Ascending aorta (tissue), 2 donors: ENCODE results near the gene CARMIL1. TPM values are rescaled to one million over a fixed set of nuclear protein-coding genes. Genes with fewer than 3 reads are reported as not detected.
A peak's percentile ranks its signal among the peaks of the same experiment; 100 is the strongest.

Source experiments
- DNase-seq, 2 donors: peaks; one replicate each; pipeline ENCODE4 v3.0.0-alpha.2; 2019; ENCODE audit warnings: low spot score in 2 of 2
- H3K27ac ChIP-seq, 2 donors: fragments of 200-600 bp; sonication (generic); one replicate each; pipeline ENCODE4 v1.5.1; 2016 to 2017; ENCODE audit warnings: mild to moderate bottlenecking in 1 of 2
- H3K27me3 ChIP-seq: fragments of 200-600 bp; sonication (generic); one replicate; pipeline ENCODE4 v1.5.1; 2017
- H3K36me3 ChIP-seq, 2 donors: fragments of 200-600 bp; sonication (generic); one replicate each; pipeline ENCODE4 v1.5.1; 2016
- H3K4me1 ChIP-seq, 2 donors: fragments of 200-600 bp; sonication (generic); one replicate each; pipeline ENCODE4 v1.5.1; 2016 to 2017; ENCODE audit warnings: mild to moderate bottlenecking in 1 of 2
- H3K4me3 ChIP-seq, 2 donors: fragments of 200-600 bp; sonication (generic); one replicate each; pipeline ENCODE4 v1.5.1; 2016 to 2017; ENCODE audit warnings: mild to moderate bottlenecking in 1 of 2
- H3K9me3 ChIP-seq, 2 donors: fragments of 200-600 bp; sonication (generic); one replicate each; pipeline ENCODE4 v1.5.1; 2016
- CTCF ChIP-seq, 3 experiments: fragments of 200-600 bp in 2 of 3; fragments of 450-650 bp in 1 of 3; sonication (generic) in 2 of 3; IDR thresholded peaks; one replicate each; pipeline ENCODE4 v1.5.1; 2016 to 2019; ENCODE audit warnings: antibody characterized with exemption in 3 of 3, mild to moderate bottlenecking in 1 of 3, moderate library complexity in 1 of 3
- intact Hi-C: fragments of 100-400 bp; cut with DNase I; formaldehyde crosslinking; loops from one replicate; pipeline ENCODE4 v1.15.1; 2023
- total RNA-seq: library from RNA; depleted of rRNA; stranded (reverse); fragments of >200 nt; gene quantifications from one replicate; pipeline ENCODE4 v1.1.0, GENCODE V29; 2016

CARMIL1 gene
- total RNA-seq, 1 donor from 2014 or later: 16.1 TPM

- intact Hi-C loops: no loop called here
- peaks cover 0 to 21% of the 10 kb centered on the region in 2 donors for H3K36me3 ChIP-seq
Measured at GRCh38 chr6:25447570-25447929, 168.4 kb downstream of the CARMIL1 start.

GRCh38 chr6:25448965-25449538, 169.9 kb downstream of the CARMIL1 start:
- H3K27ac ChIP-seq: no peak overlapping the region
- H3K9me3 ChIP-seq: peaks cover 0 to 11% of the 10 kb centered on the region in 2 donors
- H3K4me1 ChIP-seq: peaks cover 0 to 5% of the 10 kb centered on the region in 2 donors
- no peaks in the 10 kb centered on the region for H3K27me3 ChIP-seq
- H3K4me3 ChIP-seq: no peak overlapping the region
- H3K36me3 ChIP-seq: peaks cover 0 to 21% of the 10 kb centered on the region in 2 donors
- no peak for TF ChIP-seq CTCF (IDR thresholded peaks at IDR 0.05)
- intact Hi-C loops: no loop called here
- DNase-seq: no peak

More at GRCh38 chr6:25447570-25447929, 168.4 kb downstream of the CARMIL1 start:
- Histone ChIP-seq H3K4me3 (no peak overlapping the region), H3K9me3 (peaks cover 0 to 11% of the 10 kb centered on the region in 2 donors), H3K27ac (peak overlapping the region; percentile 22 to 29), H3K27me3 (no peaks in the 10 kb centered on the region), H3K4me1 (peaks cover 0 to 5% of the 10 kb centered on the region in 2 donors)
- peak in 1 of 2 donors; percentile 9 for DNase-seq
- TF ChIP-seq CTCF (IDR thresholded peaks at IDR 0.05): no peak

- TF ChIP-seq CTCF (IDR thresholded peaks at IDR 0.05): no peak
- peaks cover 0 to 11% of the 10 kb centered on the region in 2 donors for H3K9me3 ChIP-seq
Measured at GRCh38 chr6:25449774-25450173, 170.6 kb downstream of the CARMIL1 start.

GRCh38 chr6:25450469-25451198, 171.5 kb downstream of the CARMIL1 start:
- H3K36me3 ChIP-seq: peaks cover 0 to 9% of the 10 kb centered on the region in 2 donors
- peaks cover 0 to 7% of the 10 kb centered on the region in 2 donors for H3K9me3 ChIP-seq
- no peak overlapping the region for H3K27ac ChIP-seq
- DNase-seq: no peak
- intact Hi-C loops: no loop called here
- no peaks in the 10 kb centered on the region for H3K27me3 ChIP-seq
- H3K4me3 ChIP-seq: no peak overlapping the region
- TF ChIP-seq CTCF (IDR thresholded peaks at IDR 0.05): no peak
- H3K4me1 ChIP-seq: peaks cover 0 to 8% of the 10 kb centered on the region in 2 donors

More at GRCh38 chr6:25449774-25450173, 170.6 kb downstream of the CARMIL1 start:
- Histone ChIP-seq H3K27me3 (no peaks in the 10 kb centered on the region), H3K4me3 (no peak overlapping the region), H3K36me3 (peaks cover 0 to 17% of the 10 kb centered on the region in 2 donors), H3K4me1 (peaks cover 0 to 5% of the 10 kb centered on the region in 2 donors), H3K27ac (no peak overlapping the region)
- intact Hi-C loops: no loop called here
- no peak for DNase-seq

GRCh38 chr6:25452031-25452430, 172.9 kb downstream of the CARMIL1 start:
- intact Hi-C loops: no loop called here
- Histone ChIP-seq H3K9me3 (no peaks in the 10 kb centered on the region), H3K36me3 (peaks cover 0 to 4% of the 10 kb centered on the region in 2 donors), H3K4me3 (peak overlapping the region in 1 of 2 donors; percentile 18), H3K27ac (no peak overlapping the region), H3K4me1 (peaks cover 0 to 20% of the 10 kb centered on the region in 2 donors), H3K27me3 (no peaks in the 10 kb centered on the region)
- no peak for DNase-seq
- no peak for TF ChIP-seq CTCF (IDR thresholded peaks at IDR 0.05)
